GM20000 (cell line): ENCODE results near the gene GPC1.
"Not testable (repeated sequence)": the region's sequence is repeated elsewhere in the genome, so short reads cannot be mapped to it uniquely, and the experiment has no call there.

Experiments
- DNase-seq: peaks from one replicate; pipeline ENCODE4 v3.0.0; 2012; ENCODE audit warnings: low spot score
- CTCF ChIP-seq: IDR thresholded peaks from 2 replicates; pipeline ENCODE4 v1.5.1; 2012; ENCODE audit warnings: mild to moderate bottlenecking, control low read depth; ENCODE audit errors: extremely low read depth, missing control alignments

The GPC1 gene

GRCh38 chr2:240491483-240491882 is 56.0 kb downstream of the GPC1 start:
- TF ChIP-seq CTCF, result no peak

DNA sequence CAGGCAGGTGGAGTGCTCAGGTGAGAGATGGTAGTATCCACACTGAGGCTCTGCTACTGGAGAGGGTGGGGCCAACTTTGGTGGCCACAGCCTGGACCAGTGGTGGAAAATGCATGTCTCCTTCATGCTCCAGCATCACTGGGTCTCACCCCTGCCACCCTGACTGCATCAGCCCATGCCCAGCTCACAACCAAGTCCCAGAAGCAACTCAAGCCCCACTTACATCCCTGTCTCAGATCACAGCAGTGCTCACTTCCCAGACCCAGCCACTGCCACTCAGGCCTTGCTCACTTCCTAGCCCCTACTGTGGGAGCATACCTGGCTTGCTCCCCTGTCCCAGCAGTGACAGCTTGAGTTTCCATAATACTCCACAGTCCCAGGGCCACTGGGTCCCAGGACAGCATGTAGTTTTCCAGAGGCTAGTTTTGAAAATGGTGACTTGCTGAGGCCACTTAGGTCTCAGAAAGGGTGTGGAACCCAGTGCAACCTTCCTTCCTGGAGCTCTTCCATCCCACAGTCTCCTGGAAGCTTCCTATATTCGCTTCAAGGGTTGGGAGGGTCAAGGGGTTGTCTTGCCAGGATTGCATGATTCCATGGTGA is 58.8 kb downstream of the GPC1 start:
- TF ChIP-seq CTCF, result no peak
- no peak for DNase-seq

More at GRCh38 chr2:240491483-240491882, 56.0 kb downstream of the GPC1 start:
- DNase-seq, result no peak

GRCh38 chr2:240494942-240495341 is 59.5 kb downstream of the GPC1 start:
- DNase-seq, result not testable (repeated sequence)

DNA sequence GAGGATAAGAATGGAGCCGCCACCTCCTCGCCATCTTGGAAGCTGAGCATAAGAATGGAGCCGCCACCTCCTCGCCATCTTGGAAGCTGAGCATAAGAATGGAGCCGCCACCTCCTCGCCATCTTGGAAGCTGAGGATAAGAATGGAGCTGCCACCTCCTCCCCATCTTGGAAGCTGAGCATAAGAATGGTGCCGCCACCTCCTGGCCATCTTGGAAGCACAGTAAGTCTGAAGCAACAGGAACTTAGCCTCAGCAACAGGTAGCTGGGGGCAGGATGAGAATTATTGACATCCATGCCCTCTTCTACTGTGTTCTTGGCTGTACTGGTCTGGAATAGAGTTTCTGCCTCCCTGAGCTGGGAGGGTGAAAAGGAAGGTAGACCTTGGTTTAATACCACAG is 61.6 kb downstream of the GPC1 start:
- not testable (repeated sequence) for DNase-seq

DNA sequence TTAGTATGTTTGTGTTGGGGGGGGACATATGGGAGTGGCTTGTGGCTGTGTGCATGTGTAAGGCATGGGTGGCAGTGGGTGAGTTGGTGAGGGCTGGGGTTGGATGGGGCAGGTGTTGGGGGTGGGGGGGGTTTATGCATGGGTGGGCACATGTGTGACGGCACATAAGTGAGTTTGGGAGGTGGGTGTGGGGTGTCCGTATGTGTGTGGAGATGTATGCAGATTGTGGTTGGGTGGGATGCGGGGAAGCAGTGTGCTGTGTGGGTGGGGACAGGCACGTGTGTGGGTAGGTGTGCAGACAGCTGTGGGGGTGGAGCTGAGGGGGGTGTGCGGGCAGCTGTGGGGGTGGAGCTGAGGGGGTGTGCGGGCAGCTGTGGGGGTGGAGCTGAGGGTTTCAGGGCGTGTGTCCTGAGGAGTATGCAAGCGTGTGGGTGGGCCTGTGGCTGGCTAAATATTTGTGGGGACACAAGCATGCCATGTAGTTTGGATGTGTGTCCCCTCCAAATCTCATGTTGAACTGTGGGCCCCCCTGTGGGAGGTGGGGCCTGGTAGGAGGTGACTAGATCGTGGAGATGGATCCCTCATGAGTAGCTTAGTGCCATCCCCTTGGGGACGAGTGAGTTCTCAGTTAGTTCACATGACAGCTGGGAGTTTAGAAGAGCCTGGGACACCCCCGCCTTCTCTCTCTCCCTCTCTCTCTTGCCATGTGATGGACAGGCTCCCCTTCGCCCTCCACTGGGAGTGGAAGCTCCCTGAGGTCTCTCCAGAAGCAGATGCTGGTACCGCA is 62.9 kb downstream of the GPC1 start:
- DNase-seq, result no peak
- TF ChIP-seq CTCF, result no peak

DNA sequence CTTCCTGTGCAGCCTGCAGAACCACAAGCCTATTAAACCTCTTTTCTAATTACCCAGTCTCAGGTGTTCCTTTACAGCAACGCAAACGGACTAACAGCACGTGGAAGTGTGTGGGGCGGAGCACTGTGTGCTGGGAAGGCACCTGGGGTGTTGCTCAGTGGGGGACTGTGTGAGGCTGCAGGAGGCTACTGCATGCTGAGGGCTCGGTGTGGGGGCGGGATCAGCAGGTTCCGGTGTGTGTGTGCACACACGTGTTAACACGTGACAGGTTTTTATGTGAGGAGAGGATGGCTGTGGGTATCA is 63.4 kb downstream of the GPC1 start:
- TF ChIP-seq CTCF, result no peak
- DNase-seq, result no peak

GRCh38 chr2:240499309-240500301 is 64.1 kb downstream of the GPC1 start:
- no peak for DNase-seq
- TF ChIP-seq CTCF, result no peak
